Stimulated activated CD8-positive, alpha-beta memory T cell treated with anti-CD3 and anti-CD28 coated beads, Interleukin-2, amount 100 ng/mL, for 1 hour (primary cell): Measurements from ENCODE around the gene DPPA3.
A peak's percentile ranks its signal among the peaks of the same experiment; 100 is the strongest.
"Not testable (repeated sequence)": the region's sequence is repeated elsewhere in the genome, so short reads cannot be mapped to it uniquely, and the experiment has no call there.

ENCODE experiments used
- DNase-seq, 2 donors: peaks; one replicate each; pipeline ENCODE4 v3.0.0-alpha.2; 2020; ENCODE audit warnings: low read depth in 2 of 2

DPPA3 gene

GRCh38 chr12:7730984-7731383 is 19.8 kb downstream of the DPPA3 start:
- not testable (repeated sequence) for DNase-seq

DNA sequence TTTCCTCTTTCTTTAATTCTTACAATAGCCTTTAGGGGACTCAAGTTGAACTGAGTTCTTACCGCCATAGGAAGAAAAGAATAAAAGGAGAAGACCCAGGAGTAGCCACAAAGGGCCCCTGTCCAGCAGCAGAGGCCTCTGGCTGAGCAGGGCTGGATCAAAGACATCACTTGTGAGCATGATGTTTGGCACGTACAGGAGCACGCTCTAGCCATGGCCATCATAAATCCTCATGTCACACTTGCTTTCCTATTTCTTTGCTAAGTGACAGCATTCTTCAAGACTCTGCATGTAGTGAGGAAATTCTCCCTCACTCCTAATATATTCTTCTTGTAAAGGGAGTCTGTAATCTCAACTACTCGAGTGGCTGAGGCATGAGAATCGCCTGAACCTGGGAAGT is 20.3 kb downstream of the DPPA3 start:
- no peak for DNase-seq

DNA sequence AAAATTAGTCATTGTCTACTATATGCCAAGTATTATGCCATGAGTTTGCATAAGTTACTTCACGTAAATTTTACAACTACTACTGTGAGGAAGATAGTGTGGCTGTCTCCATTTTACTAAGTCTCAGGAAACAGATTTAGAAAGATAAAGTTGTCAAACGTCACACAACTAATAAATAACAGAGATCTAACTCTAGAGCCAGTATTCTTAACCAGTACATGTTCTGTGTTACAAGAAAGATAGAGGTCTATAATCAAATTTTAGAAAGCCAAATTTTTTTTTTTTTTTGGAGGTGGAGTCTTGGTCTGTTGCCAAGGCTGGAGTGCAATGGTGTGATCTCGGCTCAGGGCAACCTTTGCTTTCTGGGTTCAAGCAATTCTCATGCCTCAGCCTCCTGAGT is 21.8 kb downstream of the DPPA3 start:
- DNase-seq, result no peak

DNA sequence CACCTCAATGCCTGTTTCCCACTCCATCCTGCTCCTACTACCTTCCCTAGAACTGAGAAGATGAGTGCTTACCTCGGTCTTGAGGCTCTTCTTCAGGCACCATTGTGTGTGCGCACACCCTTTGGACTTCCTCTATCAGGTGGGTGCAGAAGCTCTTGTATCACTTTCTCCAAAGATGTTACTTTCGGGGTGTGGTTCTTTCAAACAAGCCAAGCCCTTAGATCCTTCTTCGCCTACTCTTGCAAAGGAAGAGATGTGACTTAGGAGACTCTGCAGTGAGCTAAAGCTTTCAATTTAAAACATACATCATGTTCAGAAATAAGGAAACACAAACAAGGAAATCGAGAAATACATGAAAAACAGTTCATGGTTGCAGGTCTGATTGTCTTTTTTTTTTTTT is 36.0 kb downstream of the DPPA3 start, which contains the start of gene CLEC4C:
TSS of gene CLEC4C (minus strand) at position 130 of the 400 bp plus-strand sequence. CDS start at position 103, 27 bp downstream.
- DNase-seq, result no peak

DNA sequence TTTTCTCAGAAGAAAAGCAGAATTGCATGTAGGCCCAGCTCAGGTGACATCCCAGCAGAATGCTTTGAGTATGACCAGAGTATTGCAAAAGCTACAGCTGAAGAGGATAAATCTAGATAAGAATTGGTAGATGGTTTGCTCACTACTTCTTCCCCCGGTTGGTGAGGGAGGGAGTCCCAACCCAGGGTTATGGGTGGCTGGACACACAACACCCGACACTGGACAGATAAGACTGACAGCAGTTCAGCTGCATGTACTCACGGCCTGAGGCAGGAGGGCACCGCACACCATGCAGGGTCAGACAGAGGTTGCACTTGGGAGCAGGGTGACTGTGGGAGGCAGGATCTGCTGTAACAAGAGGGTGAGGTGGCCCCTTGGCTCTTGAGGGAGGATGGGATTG is 37.6 kb downstream of the DPPA3 start:
- no peak for DNase-seq

DNA sequence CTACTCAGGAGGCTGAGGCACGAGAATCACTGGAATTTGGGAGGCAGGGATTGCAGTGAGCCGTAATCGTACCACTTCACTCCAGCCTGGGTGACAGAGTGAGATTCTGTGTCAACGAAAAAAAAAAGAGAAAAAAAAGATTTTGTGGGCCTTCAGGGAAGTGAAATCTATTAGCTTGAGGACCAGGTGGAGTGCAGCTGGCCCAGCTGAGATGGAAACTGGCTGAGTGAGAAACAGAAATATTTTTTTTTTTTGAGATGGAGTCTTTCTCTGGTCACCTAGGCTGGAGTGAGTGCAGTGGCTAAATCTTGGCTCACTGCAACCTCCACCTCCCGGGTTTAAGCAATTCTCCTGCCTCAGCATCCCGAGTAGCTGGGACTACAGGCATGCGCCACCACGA is 38.2 kb downstream of the DPPA3 start:
- DNase-seq, result no peak

GRCh38 chr12:7750350-7750749 is 39.1 kb downstream of the DPPA3 start:
- DNase-seq, result no peak

DNA sequence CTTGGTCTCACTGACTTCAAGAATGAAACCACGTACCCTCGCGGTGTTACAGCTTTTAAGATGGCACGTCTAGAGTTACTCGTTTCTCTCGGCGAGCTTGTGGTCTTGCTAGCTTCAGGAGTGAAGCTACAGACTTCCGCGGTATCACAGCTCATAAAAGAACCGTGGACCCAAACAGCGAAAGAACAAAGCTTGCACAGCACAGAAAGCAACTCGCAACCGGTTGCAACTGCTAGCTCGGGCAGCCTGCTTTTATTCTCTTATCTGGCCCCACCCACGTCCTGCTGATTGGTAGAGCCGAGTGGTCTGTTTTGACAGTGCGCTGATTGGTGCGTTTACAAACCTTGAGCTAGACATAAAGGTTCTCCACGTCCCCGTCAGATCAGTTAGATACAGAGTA is 40.2 kb downstream of the DPPA3 start:
- DNase-seq, result no peak

DNA sequence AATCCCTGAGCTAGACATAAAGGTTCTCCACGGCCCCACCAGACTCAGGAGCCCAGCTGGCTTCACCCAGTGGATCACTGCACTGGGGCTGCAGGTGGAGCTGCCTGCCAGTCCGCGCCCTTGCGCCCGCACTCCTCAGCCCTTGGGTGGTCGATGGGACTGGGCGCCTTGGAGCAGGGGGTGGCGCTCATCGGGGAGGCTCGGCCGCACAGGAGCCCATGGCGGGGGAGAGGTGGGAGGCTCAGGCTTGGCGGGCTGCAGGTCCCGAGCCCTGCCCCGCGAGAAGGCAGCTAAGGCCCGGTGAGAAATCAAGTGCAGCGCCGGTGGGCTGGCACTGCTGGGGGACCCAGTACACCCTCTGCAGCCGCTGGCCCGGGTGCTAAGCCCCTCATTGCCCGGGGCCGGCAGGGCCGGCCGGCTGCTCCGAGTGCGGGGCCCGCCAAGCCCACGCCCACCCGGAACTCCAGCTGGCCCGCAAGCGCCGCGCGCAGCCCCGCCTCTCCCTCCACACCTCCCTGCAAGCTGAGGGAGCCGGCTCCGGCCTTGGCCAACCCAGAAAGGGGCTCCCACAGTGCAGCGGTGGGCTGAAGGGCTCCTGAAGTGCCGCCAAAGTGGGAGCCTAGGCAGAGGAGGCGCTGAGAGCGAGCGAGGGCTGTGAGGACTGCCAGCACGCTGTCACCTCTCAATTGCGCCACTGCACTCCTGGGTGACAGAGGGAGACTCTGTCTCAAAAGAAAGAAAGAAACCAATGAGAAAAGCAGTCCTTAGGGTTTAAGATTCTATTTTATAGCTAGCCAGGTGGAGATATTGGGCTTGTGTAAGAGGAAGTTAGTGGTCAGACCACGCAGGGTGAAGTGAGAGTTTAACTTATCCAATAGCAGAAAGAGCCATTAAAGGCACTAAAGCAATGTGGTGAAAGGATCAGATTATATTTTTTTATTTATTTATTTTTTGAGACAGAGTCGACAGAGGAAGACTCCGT is 41.0 kb downstream of the DPPA3 start:
- DNase-seq, result not testable (repeated sequence)

DNA sequence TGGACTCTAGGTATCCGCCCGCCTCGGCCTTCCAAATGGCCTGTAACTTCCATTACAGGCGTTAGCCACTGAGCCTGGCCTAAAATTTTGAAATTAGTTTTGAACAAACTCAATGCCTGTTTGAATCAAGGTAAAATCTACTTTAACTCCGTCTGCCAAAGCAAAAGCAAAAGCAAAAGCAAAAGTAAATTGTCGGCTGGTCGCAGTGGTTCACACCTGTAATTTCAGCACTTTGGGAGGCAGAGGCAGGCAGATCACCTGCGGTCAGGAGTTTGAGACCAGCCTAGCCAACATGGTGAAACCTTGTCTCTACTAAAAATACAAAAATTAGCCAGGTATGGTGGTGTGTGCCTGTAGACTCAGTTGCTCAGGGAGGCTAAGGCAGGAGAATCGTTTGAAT is 44.4 kb downstream of the DPPA3 start:
- DNase-seq, result peak in 1 of 2 donors; percentile 4

DNA sequence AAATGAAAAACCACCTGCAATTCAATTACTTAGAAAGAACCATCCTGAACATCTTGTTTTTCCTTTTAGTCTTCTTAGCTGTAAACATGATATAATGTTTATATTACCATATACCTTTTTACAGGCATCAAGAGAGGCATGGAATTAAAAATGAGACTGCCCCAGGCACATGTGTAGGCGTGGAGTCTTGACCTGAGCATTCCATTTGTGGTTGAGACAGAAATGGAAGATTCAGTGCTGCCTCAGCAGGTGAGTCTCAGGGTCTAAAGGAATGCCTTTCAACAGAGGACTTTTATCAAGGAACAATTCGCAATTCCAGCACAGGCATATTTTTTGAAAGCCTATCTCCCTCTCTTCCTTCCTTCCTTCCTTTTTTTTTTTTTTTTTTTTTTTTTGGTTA is 45.8 kb downstream of the DPPA3 start:
- DNase-seq, result no peak

- DNase-seq, result no peak
These were observed 47.5 kb downstream of the DPPA3 start for GRCh38 chr12:7758766-7759140.
